PC-3 (cell line): ENCODE data around the gene TENT4B. TPM values are rescaled to one million over a fixed set of nuclear protein-coding genes. Genes with fewer than 3 reads are reported as not detected.
A peak's percentile ranks its signal among the peaks of the same experiment; 100 is the strongest.

Experiments
- ATAC-seq: fragments of 200-7000 bp; cut with Tn5 transposase; 2 replicates; pipeline ENCODE4 v1.9.1; 2020; ENCODE audit warnings: mild to moderate bottlenecking, moderate library complexity
- BruUV-seq: library from RNA; stranded (reverse); fragments of 400-500 nt; replicated peaks from 2 replicates; lab custom pipeline; 2021; lab: Mats Ljungman, UMichigan
- CTCF ChIA-PET: fragments of 300-600 bp; sonication (Branson Sonifier 250); formaldehyde crosslinking; loops from one replicate; lab custom pipeline; 2022; ENCODE audit warnings: antibody characterized with exemption; lab: Charles Lee
- POLR2A ChIA-PET: fragments of 300-600 bp; sonication (Branson Sonifier 250); formaldehyde crosslinking; loops from one replicate; lab custom pipeline; 2022; ENCODE audit warnings: antibody characterized with exemption; ENCODE audit not compliant: unreplicated experiment; lab: Charles Lee
- DNase-seq: peaks from one replicate; pipeline ENCODE4 v3.0.0-alpha.2; 2015
- H2AFZ ChIP-seq: fragments of 300-600 bp; sonication (generic); 2 replicates; pipeline ENCODE4 v1.6.0; 2016; ENCODE audit warnings: antibody characterized with exemption, low read length
- H3F3A ChIP-seq: fragments of 300-600 bp; sonication (generic); one replicate; pipeline ENCODE4 v1.6.0; 2017; ENCODE audit warnings: antibody characterized with exemption, low read length, control low read depth, mild to moderate bottlenecking; ENCODE audit not compliant: unreplicated experiment
- H3K27ac ChIP-seq: fragments of 300-600 bp; sonication (generic); 2 replicates; pipeline ENCODE4 v1.5.1; 2016; ENCODE audit warnings: mild to moderate bottlenecking, low read length
- H3K27me3 ChIP-seq: fragments of 300-600 bp; sonication (generic); 2 replicates; pipeline ENCODE4 v1.6.1; 2016; ENCODE audit warnings: low read length, mixed read lengths
- H3K36me3 ChIP-seq: fragments of 300-600 bp; sonication (generic); 2 replicates; pipeline ENCODE4 v1.6.1; 2016; ENCODE audit warnings: low read depth, mixed run types, low read length, mixed read lengths
- H3K4me1 ChIP-seq: fragments of 300-600 bp; sonication (generic); 2 replicates; pipeline ENCODE4 v1.5.1; 2016; ENCODE audit warnings: low read length; ENCODE audit not compliant: insufficient read depth
- H3K4me2 ChIP-seq: fragments of 300-600 bp; sonication (generic); 2 replicates; pipeline ENCODE4 v1.6.0; 2016; ENCODE audit warnings: low read length
- H3K4me3 ChIP-seq: fragments of 300-600 bp; sonication (generic); 2 replicates; pipeline ENCODE4 v1.5.1; 2016; ENCODE audit warnings: mild to moderate bottlenecking, low read length, mixed read lengths
- H3K79me2 ChIP-seq: fragments of 300-600 bp; sonication (generic); 2 replicates; pipeline ENCODE4 v1.6.1; 2017; ENCODE audit warnings: low read length, mixed read lengths
- H3K9ac ChIP-seq: fragments of 300-600 bp; sonication (generic); 2 replicates; pipeline ENCODE4 v1.6.0; 2016; ENCODE audit warnings: mild to moderate bottlenecking, low read length
- H3K9me2 ChIP-seq: fragments of 300-600 bp; sonication (generic); replicated peaks from 2 replicates; pipeline ENCODE4 v1.6.1; 2016; ENCODE audit warnings: mixed run types, low read length, mixed read lengths
- H3K9me3 ChIP-seq: fragments of 300-600 bp; sonication (generic); 2 replicates; pipeline ENCODE4 v1.6.1; 2016; ENCODE audit warnings: low read length, mixed read lengths
- H4K20me1 ChIP-seq: fragments of 300-600 bp; sonication (generic); 2 replicates; pipeline ENCODE4 v1.6.1; 2016; ENCODE audit warnings: low read length, mixed read lengths
- EZH2 ChIP-seq: fragments of 300-600 bp; sonication (generic); IDR thresholded peaks from one replicate; pipeline ENCODE4 v1.6.1; 2017; ENCODE audit warnings: antibody characterized with exemption, mild to moderate bottlenecking, low read length; ENCODE audit not compliant: unreplicated experiment
- EZH2phosphoT487 ChIP-seq: fragments of 300-600 bp; sonication (generic); IDR thresholded peaks from 2 replicates; pipeline ENCODE4 v1.6.1; 2018; ENCODE audit warnings: mild to moderate bottlenecking, antibody characterized with exemption, low read length, borderline replicate concordance
- intact Hi-C: fragments of 100-400 bp; cut with micrococcal nuclease; formaldehyde crosslinking; loops from 2 replicates; pipeline ENCODE4 v1.9.0; 2023
- total RNA-seq: library from RNA; depleted of rRNA; stranded (reverse); fragments of >200 nt; gene quantifications from 2 replicates; pipeline ENCODE4 v1.2.3, GENCODE V29; 2014
- TF ChIP-seq, protein P1 (sequence below): fragments of 300-600 bp; sonication (generic); conservative IDR thresholded peaks from 2 replicates; pipeline ENCODE4 v1.5.1; 2017; ENCODE audit warnings: antibody characterized with exemption, low read depth, mild to moderate bottlenecking, low read length

TENT4B gene
- total RNA-seq, 1 experiment from 2014 or later = 6.3 TPM

DNA sequence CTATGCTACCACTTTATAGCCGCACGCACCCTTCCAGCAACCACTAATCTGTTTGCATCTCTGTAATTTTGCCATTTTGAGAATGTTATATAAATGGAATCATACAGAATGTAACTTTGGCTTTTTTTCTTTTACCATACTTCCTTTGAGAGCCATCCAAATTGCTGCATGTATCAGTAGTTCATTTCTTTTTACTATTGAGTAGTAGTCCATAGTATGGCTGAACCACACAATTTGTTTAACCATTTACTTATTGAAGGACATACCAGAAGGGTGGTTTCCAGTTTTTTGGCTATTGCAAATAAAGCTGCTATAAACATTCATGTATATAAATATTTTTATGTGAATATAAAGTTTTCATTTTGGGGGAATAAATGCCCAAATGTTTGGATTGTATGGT lies 8.8 kb downstream of the TENT4B start:
- no peak overlapping the region for H3K4me3 ChIP-seq
- CTCF ChIA-PET = no interaction called here
- TF ChIP-seq, protein P1, sequence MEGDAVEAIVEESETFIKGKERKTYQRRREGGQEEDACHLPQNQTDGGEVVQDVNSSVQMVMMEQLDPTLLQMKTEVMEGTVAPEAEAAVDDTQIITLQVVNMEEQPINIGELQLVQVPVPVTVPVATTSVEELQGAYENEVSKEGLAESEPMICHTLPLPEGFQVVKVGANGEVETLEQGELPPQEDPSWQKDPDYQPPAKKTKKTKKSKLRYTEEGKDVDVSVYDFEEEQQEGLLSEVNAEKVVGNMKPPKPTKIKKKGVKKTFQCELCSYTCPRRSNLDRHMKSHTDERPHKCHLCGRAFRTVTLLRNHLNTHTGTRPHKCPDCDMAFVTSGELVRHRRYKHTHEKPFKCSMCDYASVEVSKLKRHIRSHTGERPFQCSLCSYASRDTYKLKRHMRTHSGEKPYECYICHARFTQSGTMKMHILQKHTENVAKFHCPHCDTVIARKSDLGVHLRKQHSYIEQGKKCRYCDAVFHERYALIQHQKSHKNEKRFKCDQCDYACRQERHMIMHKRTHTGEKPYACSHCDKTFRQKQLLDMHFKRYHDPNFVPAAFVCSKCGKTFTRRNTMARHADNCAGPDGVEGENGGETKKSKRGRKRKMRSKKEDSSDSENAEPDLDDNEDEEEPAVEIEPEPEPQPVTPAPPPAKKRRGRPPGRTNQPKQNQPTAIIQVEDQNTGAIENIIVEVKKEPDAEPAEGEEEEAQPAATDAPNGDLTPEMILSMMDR = no peak
- TF ChIP-seq EZH2 = no peak
- ATAC-seq (no peak; the same call in 1 of the 2 replicates), DNase-seq (no peak)
- H3F3A ChIP-seq = no peaks in the 10 kb centered on the region
- H3K27me3 ChIP-seq = no peaks in the 10 kb centered on the region
- H4K20me1 ChIP-seq = 0 out of 2 replicates have a peak, but pooled peaks cover 3% of the 10 kb centered on the region
- no peaks in the 10 kb centered on the region for H3K36me3 ChIP-seq
- no peak overlapping the region for H3K27ac ChIP-seq
- BruUV-seq = no TSS peak
- H3K9me2 ChIP-seq = no peaks in the 10 kb centered on the region
- intact Hi-C loops = no loop called here
- H2AFZ ChIP-seq = no peak overlapping the region
- peaks cover 92% of the 10 kb centered on the region for H3K79me2 ChIP-seq
- H3K9me3 ChIP-seq = no peaks in the 10 kb centered on the region
- H3K9ac ChIP-seq = no peak overlapping the region
- no peak overlapping the region for H3K4me2 ChIP-seq
- POLR2A ChIA-PET = no interaction called here
- peaks cover 6% of the 10 kb centered on the region for H3K4me1 ChIP-seq

DNA sequence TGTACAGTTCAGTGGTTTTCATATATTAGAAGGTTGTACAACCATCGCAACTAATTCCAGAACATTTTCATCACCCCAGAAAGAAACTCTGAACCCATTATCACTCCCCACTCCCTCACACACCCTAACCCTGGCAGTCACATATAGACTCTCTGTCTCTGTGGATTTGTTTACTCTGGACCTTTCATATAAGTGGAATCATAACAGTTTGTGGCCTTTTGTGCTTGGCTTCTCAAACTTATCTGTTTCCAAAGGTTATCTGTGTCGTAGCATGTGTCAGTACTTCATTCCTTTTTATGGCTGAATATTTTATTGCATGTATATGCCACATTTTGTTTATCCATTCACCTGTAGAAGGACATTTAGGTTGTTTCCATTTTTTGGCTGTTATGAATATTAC lies 12.4 kb downstream of the TENT4B start:
- intact Hi-C loops = no loop called here
- no peak for ATAC-seq
- POLR2A ChIA-PET = no interaction called here

DNA sequence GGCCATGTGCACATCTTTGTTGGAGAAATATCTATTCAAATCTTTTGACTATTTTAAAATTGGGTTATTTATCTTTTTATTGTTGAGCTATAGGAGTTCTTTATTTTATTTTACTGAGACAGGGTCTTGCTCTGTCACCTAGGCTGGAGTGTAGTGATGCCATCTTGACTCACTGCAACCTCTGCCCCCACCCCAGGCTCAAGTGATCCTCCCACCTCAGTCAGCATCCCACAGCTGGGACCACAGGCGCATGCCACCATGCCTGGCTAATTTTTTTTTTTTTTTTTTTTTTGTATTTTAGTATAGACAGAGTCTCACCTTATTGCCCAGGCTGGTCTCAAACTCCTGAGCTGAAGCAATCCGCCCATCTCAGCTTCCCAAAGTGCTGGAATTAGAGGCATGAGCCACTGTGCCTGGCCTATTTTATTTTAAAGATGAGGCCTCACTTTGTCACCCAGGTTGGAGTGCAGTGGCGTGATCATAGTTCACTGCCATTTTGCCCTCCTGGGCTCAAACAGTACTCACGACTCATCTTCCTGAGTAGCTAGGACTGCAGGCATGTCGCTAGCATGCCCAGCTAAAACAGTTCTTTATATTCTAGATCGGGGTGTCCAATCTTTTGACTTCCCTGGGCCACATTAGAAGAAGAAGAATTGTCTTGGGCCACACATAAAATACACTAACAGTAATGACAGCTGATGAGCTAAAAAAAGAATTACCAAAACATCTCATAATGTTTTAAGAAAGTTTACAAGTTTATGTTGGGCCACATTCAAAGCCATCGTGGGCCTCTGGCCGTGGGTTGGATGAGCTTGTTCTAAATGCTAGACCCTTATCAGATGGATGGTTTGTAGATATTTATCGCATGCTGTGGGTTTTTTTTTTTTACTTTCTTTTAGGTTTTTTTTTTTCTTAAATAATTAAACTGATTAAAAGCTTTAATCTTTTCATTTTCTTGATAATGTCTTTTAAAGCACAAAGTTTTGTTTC lies 13.7 kb downstream of the TENT4B start:
- 0 out of 2 replicates have a peak, but pooled peaks cover 3% of the 10 kb centered on the region for H4K20me1 ChIP-seq
- peaks cover 89% of the 10 kb centered on the region for H3K79me2 ChIP-seq
- peaks cover 8% of the 10 kb centered on the region for H3K4me1 ChIP-seq
- H3K27me3 ChIP-seq = no peaks in the 10 kb centered on the region
- ATAC-seq = peak; percentile 38; the same call in 1 of the 2 replicates
- intact Hi-C loops = no loop called here
- H3K9ac ChIP-seq = no peak overlapping the region
- no TSS peak for BruUV-seq
- TF ChIP-seq, protein P1 = no peak
- H3K4me2 ChIP-seq = no peak overlapping the region
- peak; percentile 21 for DNase-seq
- no peaks in the 10 kb centered on the region for H3F3A ChIP-seq
- no peaks in the 10 kb centered on the region for H3K9me3 ChIP-seq
- no peaks in the 10 kb centered on the region for H3K9me2 ChIP-seq
- H2AFZ ChIP-seq = no peak overlapping the region
- POLR2A ChIA-PET = no interaction called here
- H3K4me3 ChIP-seq = no peak overlapping the region
- H3K27ac ChIP-seq = no peak overlapping the region
- H3K36me3 ChIP-seq = no peaks in the 10 kb centered on the region
- CTCF ChIA-PET = no interaction called here

More for the DNA sequence above, 12.4 kb downstream of the TENT4B start:
- H4K20me1 ChIP-seq = 0 out of 2 replicates have a peak, but pooled peaks cover 3% of the 10 kb centered on the region
- no peak overlapping the region for H2AFZ ChIP-seq
- no TSS peak for BruUV-seq
- H3K79me2 ChIP-seq = peaks cover 88% of the 10 kb centered on the region
- no peaks in the 10 kb centered on the region for H3K9me3 ChIP-seq
- H3K9ac ChIP-seq = no peak overlapping the region
- no peaks in the 10 kb centered on the region for H3K9me2 ChIP-seq
- H3F3A ChIP-seq = no peaks in the 10 kb centered on the region
- H3K27ac ChIP-seq = no peak overlapping the region
- peaks cover 8% of the 10 kb centered on the region for H3K4me1 ChIP-seq
- no peaks in the 10 kb centered on the region for H3K27me3 ChIP-seq
- no peak for DNase-seq
- H3K4me3 ChIP-seq = no peak overlapping the region
- H3K4me2 ChIP-seq = no peak overlapping the region
- no peaks in the 10 kb centered on the region for H3K36me3 ChIP-seq
- CTCF ChIA-PET = no interaction called here
- TF ChIP-seq EZH2 (no peak), EZH2phosphoT487 (no peak)
